Breast epithelium (tissue), 3 donors: ENCODE data around the gene MLYCD.

Experiments used
- POLR2A ChIP-seq: fragments of 450-650 bp; IDR thresholded peaks from one replicate; pipeline ENCODE4 v1.6.1; 2016; ENCODE audit warnings: antibody characterized with exemption, mild to moderate bottlenecking, moderate library complexity
- POLR2AphosphoS5 ChIP-seq, 3 donors: sonication (generic); formaldehyde crosslinking; IDR thresholded peaks; one replicate each; pipeline ENCODE4 v1.6.1; 2017; ENCODE audit warnings: antibody characterized with exemption in 3 of 3
- TF ChIP-seq, protein P1 (sequence below), 3 donors: fragments of 450-650 bp; IDR thresholded peaks; one replicate each; pipeline ENCODE4 v1.5.1; 2016 to 2017; ENCODE audit warnings: antibody characterized with exemption in 3 of 3, mild to moderate bottlenecking in 3 of 3, moderate library complexity in 3 of 3

DNA sequence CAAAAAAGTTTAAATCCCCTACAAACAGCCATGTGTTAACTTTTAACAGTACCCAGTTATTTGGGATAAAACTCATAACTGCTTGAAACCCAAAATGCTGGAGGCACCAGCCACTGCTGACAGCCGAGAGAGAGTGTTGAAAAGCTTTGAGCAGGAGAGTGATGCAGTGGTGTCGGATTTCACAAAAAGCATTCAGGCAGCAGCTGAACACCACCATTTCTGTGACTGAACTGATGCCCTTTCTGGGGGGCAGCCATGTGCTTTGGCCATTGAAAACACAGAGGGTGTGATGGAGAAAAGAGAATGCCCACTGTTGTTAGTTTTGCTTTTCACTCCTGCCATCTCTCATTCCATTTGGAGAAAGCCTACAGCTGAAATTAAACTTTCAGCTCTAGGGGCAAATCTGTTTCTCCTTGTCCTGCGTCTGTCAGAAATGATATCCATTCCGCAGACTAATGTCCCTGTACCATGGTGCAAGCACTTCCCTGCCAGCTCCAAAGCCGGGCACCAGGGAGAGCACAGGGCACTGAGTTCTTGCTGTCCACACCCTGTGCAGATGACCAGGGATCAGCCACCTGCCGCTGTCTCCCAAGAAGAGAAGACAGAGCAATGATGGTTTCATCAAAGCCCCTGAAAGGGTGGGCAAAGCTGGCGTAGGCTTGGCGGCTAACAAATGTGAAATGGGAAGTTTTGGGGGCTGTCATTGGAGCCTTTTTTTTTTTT, 16.6 kb upstream of the MLYCD start:
- TF ChIP-seq, protein P1, sequence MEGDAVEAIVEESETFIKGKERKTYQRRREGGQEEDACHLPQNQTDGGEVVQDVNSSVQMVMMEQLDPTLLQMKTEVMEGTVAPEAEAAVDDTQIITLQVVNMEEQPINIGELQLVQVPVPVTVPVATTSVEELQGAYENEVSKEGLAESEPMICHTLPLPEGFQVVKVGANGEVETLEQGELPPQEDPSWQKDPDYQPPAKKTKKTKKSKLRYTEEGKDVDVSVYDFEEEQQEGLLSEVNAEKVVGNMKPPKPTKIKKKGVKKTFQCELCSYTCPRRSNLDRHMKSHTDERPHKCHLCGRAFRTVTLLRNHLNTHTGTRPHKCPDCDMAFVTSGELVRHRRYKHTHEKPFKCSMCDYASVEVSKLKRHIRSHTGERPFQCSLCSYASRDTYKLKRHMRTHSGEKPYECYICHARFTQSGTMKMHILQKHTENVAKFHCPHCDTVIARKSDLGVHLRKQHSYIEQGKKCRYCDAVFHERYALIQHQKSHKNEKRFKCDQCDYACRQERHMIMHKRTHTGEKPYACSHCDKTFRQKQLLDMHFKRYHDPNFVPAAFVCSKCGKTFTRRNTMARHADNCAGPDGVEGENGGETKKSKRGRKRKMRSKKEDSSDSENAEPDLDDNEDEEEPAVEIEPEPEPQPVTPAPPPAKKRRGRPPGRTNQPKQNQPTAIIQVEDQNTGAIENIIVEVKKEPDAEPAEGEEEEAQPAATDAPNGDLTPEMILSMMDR (IDR thresholded peaks at IDR 0.05): no peak
- TF ChIP-seq POLR2AphosphoS5 (IDR thresholded peaks at IDR 0.05) (no peak), POLR2A (no peak)
